H9 (cell line): ENCODE data around the gene LGALS9. TPM values are rescaled to one million over a fixed set of nuclear protein-coding genes. Genes with fewer than 3 reads are reported as not detected.

Experiments
- DNase-seq: peaks from one replicate; pipeline ENCODE4 v3.0.0-alpha.2; 2017
- H2AFZ ChIP-seq: one replicate; pipeline ENCODE4 v1.6.1; 2013; ENCODE audit warnings: mild to moderate bottlenecking, low read length, control low read depth, moderate library complexity
- H2AK5ac ChIP-seq: 2 replicates; pipeline ENCODE4 v1.6.1; 2013; ENCODE audit warnings: low read length, control low read depth, mixed read lengths; ENCODE audit not compliant: insufficient read length
- H2BK120ac ChIP-seq: one replicate; pipeline ENCODE4 v1.6.1; 2013; ENCODE audit warnings: low read depth, mild to moderate bottlenecking, low read length, control low read depth, inconsistent platforms; ENCODE audit not compliant: poor library complexity, severe bottlenecking
- H2BK12ac ChIP-seq: 2 replicates; pipeline ENCODE4 v1.6.1; 2013; ENCODE audit warnings: low read length, control low read depth, mixed read lengths, low read depth; ENCODE audit not compliant: insufficient read length
- H2BK15ac ChIP-seq: 2 replicates; pipeline ENCODE4 v1.6.1; 2013; ENCODE audit warnings: low read depth, low read length, control low read depth
- H2BK20ac ChIP-seq: one replicate; pipeline ENCODE4 v1.6.1; 2013; ENCODE audit warnings: low read depth, mild to moderate bottlenecking, low read length, control low read depth, inconsistent platforms; ENCODE audit not compliant: poor library complexity, severe bottlenecking
- H2BK5ac ChIP-seq: 2 replicates; pipeline ENCODE4 v1.6.1; 2013; ENCODE audit warnings: low read length, control low read depth, mixed read lengths; ENCODE audit not compliant: insufficient read length
- H3K14ac ChIP-seq: 2 replicates; pipeline ENCODE4 v1.6.1; 2013; ENCODE audit warnings: low read length, control low read depth; ENCODE audit not compliant: insufficient read depth
- H3K18ac ChIP-seq: 2 replicates; pipeline ENCODE4 v1.6.1; 2013; ENCODE audit warnings: low read depth, mild to moderate bottlenecking, mixed read lengths, low read length, control low read depth; ENCODE audit not compliant: insufficient read length
- H3K23ac ChIP-seq: 2 replicates; pipeline ENCODE4 v1.6.1; 2013; ENCODE audit warnings: low read length, control low read depth, mixed read lengths, low read depth; ENCODE audit not compliant: insufficient read length
- H3K23me2 ChIP-seq: 2 replicates; pipeline ENCODE4 v1.6.1; 2013; ENCODE audit warnings: low read depth, mild to moderate bottlenecking, mixed read lengths, low read length, control low read depth; ENCODE audit not compliant: insufficient read length, poor library complexity, severe bottlenecking
- H3K27ac ChIP-seq: 2 replicates; pipeline ENCODE4 v1.5.1; 2013; ENCODE audit warnings: low read length, control low read depth, mixed read lengths, low read depth; ENCODE audit not compliant: insufficient read length
- H3K27me3 ChIP-seq: 2 replicates; pipeline ENCODE4 v1.6.1; 2013; ENCODE audit warnings: low read length, control low read depth, inconsistent platforms; ENCODE audit not compliant: insufficient read depth
- H3K4ac ChIP-seq: 2 replicates; pipeline ENCODE4 v1.6.1; 2013; ENCODE audit warnings: low read depth, mild to moderate bottlenecking, control low read depth, inconsistent platforms, low read length, moderate library complexity
- H3K4me1 ChIP-seq: 2 replicates; pipeline ENCODE4 v1.6.1; 2013; ENCODE audit warnings: low read length, control low read depth, inconsistent platforms; ENCODE audit not compliant: insufficient read depth
- H3K4me2 ChIP-seq: 2 replicates; pipeline ENCODE4 v1.6.1; 2013; ENCODE audit warnings: low read length, control low read depth, mixed read lengths; ENCODE audit not compliant: insufficient read length, insufficient read depth
- H3K56ac ChIP-seq: 2 replicates; pipeline ENCODE4 v1.6.1; 2013; ENCODE audit warnings: low read depth, mild to moderate bottlenecking, mixed read lengths, low read length, control low read depth; ENCODE audit not compliant: insufficient read length
- H3K79me1 ChIP-seq: 2 replicates; pipeline ENCODE4 v1.6.1; 2013; ENCODE audit warnings: low read depth, mild to moderate bottlenecking, moderate library complexity, low read length, control low read depth, inconsistent platforms; ENCODE audit not compliant: insufficient read depth, poor library complexity, severe bottlenecking
- H3K79me2 ChIP-seq: 2 replicates; pipeline ENCODE4 v1.6.1; 2013; ENCODE audit warnings: low read length, control low read depth, inconsistent platforms; ENCODE audit not compliant: insufficient read depth
- H3K9ac ChIP-seq: 2 replicates; pipeline ENCODE4 v1.6.1; 2013; ENCODE audit warnings: low read length, control low read depth, mixed read lengths; ENCODE audit not compliant: insufficient read length; ENCODE audit errors: extremely low read depth
- H3K9me3 ChIP-seq: one replicate; pipeline ENCODE4 v1.6.1; 2013; ENCODE audit warnings: low read depth, low read length, inconsistent platforms; ENCODE audit not compliant: control insufficient read depth
- H3T11ph ChIP-seq: one replicate; pipeline ENCODE4 v1.6.1; 2013; ENCODE audit warnings: mild to moderate bottlenecking, low read length, control low read depth, inconsistent platforms
- H4K20me1 ChIP-seq: one replicate; pipeline ENCODE4 v1.6.1; 2013; ENCODE audit not compliant: control insufficient read depth, insufficient read length, insufficient read depth
- H4K5ac ChIP-seq: 2 replicates; pipeline ENCODE4 v1.6.1; 2013; ENCODE audit warnings: low read depth, mild to moderate bottlenecking, mixed read lengths, low read length, control low read depth; ENCODE audit not compliant: insufficient read length
- H4K8ac ChIP-seq: replicated peaks from 2 replicates; pipeline ENCODE4 v1.6.1; 2013; ENCODE audit warnings: low read length, control low read depth, mixed read lengths, low read depth; ENCODE audit not compliant: insufficient read length
- H4K91ac ChIP-seq: 2 replicates; pipeline ENCODE4 v1.6.1; 2013; ENCODE audit warnings: low read depth, mild to moderate bottlenecking, moderate library complexity, mixed read lengths, low read length, control low read depth; ENCODE audit not compliant: insufficient read length
- H3K27ac Mint-ChIP-seq, 3 experiments: 2 replicates in 2 of 3; 3 replicates in 1 of 3; pipeline ENCODE4 v1.8.0; 2020 to 2021; ENCODE audit warnings: mixed read lengths in 3 of 3, mild to moderate bottlenecking in 1 of 3, moderate library complexity in 1 of 3
- H3K27me3 Mint-ChIP-seq: 2 replicates; pipeline ENCODE4 v1.8.0; 2021; ENCODE audit warnings: low read depth, mild to moderate bottlenecking, moderate library complexity, mixed read lengths
- H3K36me3 Mint-ChIP-seq, 3 experiments: 2 replicates in 2 of 3; 3 replicates in 1 of 3; pipeline ENCODE4 v1.8.0; 2020 to 2021; ENCODE audit warnings: low read depth in 3 of 3, mixed read lengths in 3 of 3; ENCODE audit not compliant: insufficient read depth in 1 of 3
- H3K4me1 Mint-ChIP-seq, 2 experiments: 2 replicates each; pipeline ENCODE4 v1.8.0; 2020; ENCODE audit warnings: mixed read lengths in 2 of 2
- H3K4me3 Mint-ChIP-seq, 2 experiments: 2 replicates in 1 of 2; 3 replicates in 1 of 2; pipeline ENCODE4 v1.8.0; 2020 to 2021; ENCODE audit warnings: mild to moderate bottlenecking in 2 of 2, mixed read lengths in 2 of 2, moderate library complexity in 1 of 2
- H3K9me3 Mint-ChIP-seq, 2 experiments: 2 replicates in 1 of 2; 3 replicates in 1 of 2; pipeline ENCODE4 v1.8.0; 2020; ENCODE audit warnings: mild to moderate bottlenecking in 2 of 2, mixed read lengths in 2 of 2, moderate library complexity in 1 of 2
- WGBS: extraction: QIAGEN DNeasy Blood & Tissue Kit; methylation state at CpG from one replicate; pipeline ENCODE4 v1.1.7; 2013; ENCODE audit warnings: missing lambda C conversion rate, low lambda C conversion rate, mixed read lengths; ENCODE audit not compliant: insufficient read length; ENCODE audit errors: extremely low coverage; 5-methylcytosine and 5-hydroxymethylcytosine counted together
- total RNA-seq: library from RNA; stranded (reverse); gene quantifications from 2 replicates; pipeline ENCODE4 v1.2.1, GENCODE V29; 2021
- TF ChIP-seq, protein P1 (sequence below): fragments of 200-600 bp; sonication (generic); conservative IDR thresholded peaks from 3 replicates; pipeline ENCODE4 v1.8.0; 2021; ENCODE audit warnings: antibody characterized with exemption, mild to moderate bottlenecking

Gene LGALS9
- total RNA-seq, 1 experiment from 2014 or later = 2.5 TPM

DNA sequence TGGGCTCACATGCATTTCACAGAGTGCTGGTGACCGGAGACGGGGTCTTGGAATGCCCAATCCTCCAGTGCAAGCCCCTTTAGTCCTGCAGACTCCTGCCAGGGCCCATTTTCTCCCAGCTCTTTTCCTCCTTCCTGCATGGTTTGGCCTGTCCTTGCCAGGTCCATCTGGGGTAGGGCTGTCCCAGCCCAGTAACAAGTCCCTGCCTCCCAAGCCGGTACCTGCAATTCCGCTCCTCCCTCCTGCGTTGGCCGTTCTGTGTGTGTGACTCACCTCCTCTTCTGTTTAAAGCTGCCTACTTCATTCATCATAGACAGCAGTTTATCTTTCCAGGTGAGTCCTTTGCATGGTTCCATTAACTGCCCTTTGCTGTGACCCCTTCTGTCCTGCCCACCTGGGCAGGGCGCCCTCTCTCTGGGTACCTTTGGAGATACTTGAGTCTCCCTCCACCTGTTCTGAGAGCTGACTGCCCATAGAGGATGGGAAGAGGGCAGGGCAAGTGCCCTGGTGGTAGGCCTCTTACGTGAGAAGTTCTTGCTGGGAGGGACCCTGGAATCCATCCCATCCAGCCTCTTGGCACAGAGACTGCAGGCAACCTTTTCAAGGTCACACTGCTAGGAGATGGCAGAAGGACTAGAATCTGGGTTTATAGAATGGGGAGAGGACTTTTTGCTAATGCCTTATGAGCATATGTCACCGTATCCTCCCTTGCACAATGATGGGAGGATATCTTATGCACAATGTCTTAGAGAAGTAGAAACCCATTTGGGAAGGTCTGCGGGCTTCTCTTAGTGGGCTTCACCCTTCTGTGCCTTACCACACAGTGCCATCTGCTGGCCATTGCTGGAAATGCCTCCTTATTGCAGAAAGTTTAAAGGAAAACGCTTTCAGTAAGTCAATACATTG lies 29.7 kb upstream of the LGALS9 start:
- Histone ChIP-seq H3K56ac (no peak overlapping the region), H2BK12ac (no peak overlapping the region), H3K23me2 (no peaks in the 10 kb centered on the region), H3K79me2 (no peaks in the 10 kb centered on the region), H3K23ac (no peak overlapping the region), H4K5ac (no peak overlapping the region), H4K20me1 (no peaks in the 10 kb centered on the region), H3K9me3 (no peaks in the 10 kb centered on the region), H3K4ac (no peak overlapping the region), H4K8ac (no peak overlapping the region), H3K27me3 (no peaks in the 10 kb centered on the region), H2BK120ac (no peak overlapping the region), H2BK20ac (no peak overlapping the region), H3K14ac (no peak overlapping the region), H2BK15ac (no peak overlapping the region), H4K91ac (no peak overlapping the region), H3K18ac (no peak overlapping the region), H3K4me1 (no peaks in the 10 kb centered on the region), H3K27ac (no peak overlapping the region), H3K79me1 (no peaks in the 10 kb centered on the region), H2AFZ (no peak overlapping the region), H3K9ac (no peak overlapping the region), H2AK5ac (no peak overlapping the region), H3K4me2 (no peak overlapping the region), H2BK5ac (no peak overlapping the region), H3T11ph (no peak overlapping the region)
- Mint-ChIP-seq H3K4me3 (no peak overlapping the region; a peak in 1 of 5 replicates), H3K36me3 (peaks cover 6 to 39% (median 32%) of the 10 kb centered on the region in 3 experiments; a peak in 6 of 7 replicates), H3K27me3 (no peaks in the 10 kb centered on the region), H3K9me3 (no peaks in the 10 kb centered on the region), H3K27ac (peak overlapping the region in 1 of 3 experiments; percentile 82; a peak in 2 of 7 replicates), H3K4me1 (peaks cover 6 to 8% of the 10 kb centered on the region in 2 experiments)
- TF ChIP-seq, protein P1, sequence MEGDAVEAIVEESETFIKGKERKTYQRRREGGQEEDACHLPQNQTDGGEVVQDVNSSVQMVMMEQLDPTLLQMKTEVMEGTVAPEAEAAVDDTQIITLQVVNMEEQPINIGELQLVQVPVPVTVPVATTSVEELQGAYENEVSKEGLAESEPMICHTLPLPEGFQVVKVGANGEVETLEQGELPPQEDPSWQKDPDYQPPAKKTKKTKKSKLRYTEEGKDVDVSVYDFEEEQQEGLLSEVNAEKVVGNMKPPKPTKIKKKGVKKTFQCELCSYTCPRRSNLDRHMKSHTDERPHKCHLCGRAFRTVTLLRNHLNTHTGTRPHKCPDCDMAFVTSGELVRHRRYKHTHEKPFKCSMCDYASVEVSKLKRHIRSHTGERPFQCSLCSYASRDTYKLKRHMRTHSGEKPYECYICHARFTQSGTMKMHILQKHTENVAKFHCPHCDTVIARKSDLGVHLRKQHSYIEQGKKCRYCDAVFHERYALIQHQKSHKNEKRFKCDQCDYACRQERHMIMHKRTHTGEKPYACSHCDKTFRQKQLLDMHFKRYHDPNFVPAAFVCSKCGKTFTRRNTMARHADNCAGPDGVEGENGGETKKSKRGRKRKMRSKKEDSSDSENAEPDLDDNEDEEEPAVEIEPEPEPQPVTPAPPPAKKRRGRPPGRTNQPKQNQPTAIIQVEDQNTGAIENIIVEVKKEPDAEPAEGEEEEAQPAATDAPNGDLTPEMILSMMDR = peak; percentile 95
- WGBS = no CpG with 5 or more reads among the region's 11 CpGs
- peak; percentile 84 for DNase-seq
